Mesenchymal stem cell (in vitro differentiated cells and primary cell): Measurements from ENCODE around the gene RSPH1.

Source experiments
- DNase-seq: peaks from one replicate; pipeline ENCODE4 v3.0.0-alpha.2; 2013
- H2AFZ ChIP-seq: one replicate; pipeline ENCODE4 v1.6.1; 2013; ENCODE audit warnings: low read depth, mild to moderate bottlenecking, control low read depth, inconsistent platforms, low read length, moderate library complexity
- H2AK5ac ChIP-seq: 2 replicates; pipeline ENCODE4 v1.6.1; 2013; ENCODE audit warnings: low read length, moderate library complexity, mild to moderate bottlenecking, inconsistent platforms; ENCODE audit not compliant: severe bottlenecking
- H2BK120ac ChIP-seq: one replicate; pipeline ENCODE4 v1.6.1; 2013; ENCODE audit warnings: low read depth, mild to moderate bottlenecking, inconsistent platforms, low read length, moderate library complexity
- H2BK12ac ChIP-seq, 2 experiments: one replicate each; pipeline ENCODE4 v1.6.1; 2013; ENCODE audit warnings: inconsistent platforms in 2 of 2, low read length in 2 of 2, mild to moderate bottlenecking in 2 of 2, moderate library complexity in 2 of 2, control low read depth in 1 of 2
- H2BK15ac ChIP-seq: one replicate; pipeline ENCODE4 v1.6.1; 2013; ENCODE audit warnings: mild to moderate bottlenecking, low read depth, inconsistent platforms; ENCODE audit not compliant: poor library complexity, severe bottlenecking
- H2BK5ac ChIP-seq: 2 replicates; pipeline ENCODE4 v1.6.1; 2013; ENCODE audit warnings: low read depth, mild to moderate bottlenecking, low read length, control low read depth, inconsistent platforms; ENCODE audit not compliant: poor library complexity, severe bottlenecking
- H3K14ac ChIP-seq, 2 experiments: one replicate each; pipeline ENCODE4 v1.6.1; 2013; ENCODE audit warnings: inconsistent platforms in 2 of 2, low read length in 2 of 2, control low read depth in 1 of 2, mild to moderate bottlenecking in 1 of 2, moderate library complexity in 1 of 2
- H3K18ac ChIP-seq, 2 experiments: one replicate each; pipeline ENCODE4 v1.6.1; 2013; ENCODE audit warnings: inconsistent platforms in 2 of 2, low read length in 2 of 2, control low read depth in 1 of 2, low read depth in 1 of 2, mild to moderate bottlenecking in 1 of 2
- H3K23ac ChIP-seq, 2 experiments: one replicate each; pipeline ENCODE4 v1.6.1; 2013; ENCODE audit warnings: inconsistent platforms in 2 of 2, low read length in 2 of 2, mild to moderate bottlenecking in 2 of 2, moderate library complexity in 2 of 2, control low read depth in 1 of 2
- H3K27ac ChIP-seq: 2 replicates; pipeline ENCODE4 v1.5.1; 2013; ENCODE audit warnings: mild to moderate bottlenecking, moderate library complexity, low read length, control low read depth, inconsistent platforms; ENCODE audit not compliant: poor library complexity, severe bottlenecking
- H3K27me3 ChIP-seq, 2 experiments: 2 replicates each; pipeline versions ENCODE4 v1.6.1 to v1.7.0; 2013; ENCODE audit warnings: low read length in 2 of 2, mild to moderate bottlenecking in 2 of 2, moderate library complexity in 2 of 2, control low read depth in 1 of 2, inconsistent platforms in 1 of 2; ENCODE audit not compliant: control insufficient read depth in 1 of 2, insufficient read depth in 1 of 2
- H3K36me3 ChIP-seq, 2 experiments: 2 replicates each; pipeline versions ENCODE4 v1.6.1 to v1.7.0; 2013; ENCODE audit warnings: low read length in 2 of 2, control low read depth in 1 of 2, inconsistent platforms in 1 of 2, low read depth in 1 of 2, mild to moderate bottlenecking in 1 of 2; ENCODE audit not compliant: insufficient read depth in 2 of 2, control insufficient read depth in 1 of 2
- H3K4ac ChIP-seq, 2 experiments: one replicate each; pipeline ENCODE4 v1.6.1; 2013; ENCODE audit warnings: inconsistent platforms in 2 of 2, low read length in 2 of 2, mild to moderate bottlenecking in 2 of 2, moderate library complexity in 2 of 2, control low read depth in 1 of 2, low read depth in 1 of 2
- H3K4me1 ChIP-seq: 2 replicates; pipeline ENCODE4 v1.6.1; 2013; ENCODE audit warnings: low read depth, low read length, control low read depth; ENCODE audit not compliant: control insufficient read depth, insufficient read depth
- H3K4me2 ChIP-seq: 2 replicates; pipeline ENCODE4 v1.6.1; 2013; ENCODE audit warnings: low read length, mild to moderate bottlenecking, inconsistent platforms; ENCODE audit not compliant: poor library complexity, severe bottlenecking
- H3K4me3 ChIP-seq, 2 experiments: 2 replicates each; pipeline versions ENCODE4 v1.5.1 to v1.7.0; 2013; ENCODE audit warnings: low read length in 2 of 2, mild to moderate bottlenecking in 2 of 2, control low read depth in 1 of 2, low read depth in 1 of 2; ENCODE audit not compliant: insufficient read depth in 1 of 2
- H3K79me1 ChIP-seq: replicated peaks from 2 replicates; pipeline ENCODE4 v1.6.1; 2013; ENCODE audit warnings: mild to moderate bottlenecking, control low read depth, low read length, inconsistent platforms; ENCODE audit not compliant: poor library complexity, severe bottlenecking
- H3K9ac ChIP-seq: 2 replicates; pipeline ENCODE4 v1.7.0; 2013; ENCODE audit warnings: mild to moderate bottlenecking, low read length, moderate library complexity
- H3K9me3 ChIP-seq: 2 replicates; pipeline ENCODE4 v1.7.0; 2013; ENCODE audit warnings: mild to moderate bottlenecking, low read length; ENCODE audit not compliant: control insufficient read depth
- H4K8ac ChIP-seq: one replicate; pipeline ENCODE4 v1.6.1; 2013; ENCODE audit warnings: inconsistent platforms, mild to moderate bottlenecking, low read length, moderate library complexity
- H4K91ac ChIP-seq: one replicate; pipeline ENCODE4 v1.6.1; 2013; ENCODE audit warnings: mild to moderate bottlenecking, low read length, inconsistent platforms
- WGBS: methylation state at CpG from one replicate; pipeline ENCODE4 v1.1.7; 2013; ENCODE audit warnings: mixed read lengths; 5-methylcytosine and 5-hydroxymethylcytosine counted together

The RSPH1 gene

GRCh38 chr21:42465803-42466127 lies 30.3 kb downstream of the RSPH1 start:
- Histone ChIP-seq H3K9ac (no peak overlapping the region), H3K4me2 (no peak overlapping the region), H2BK12ac (no peak overlapping the region), H3K18ac (no peak overlapping the region), H3K36me3 (no peaks in the 10 kb centered on the region), H3K4ac (no peak overlapping the region), H3K27me3 (peaks cover 0 to 23% of the 10 kb centered on the region in 2 experiments), H2AFZ (no peak overlapping the region), H2BK15ac (no peak overlapping the region), H3K4me3 (no peak overlapping the region), H4K8ac (no peak overlapping the region), H3K27ac (peak overlapping the region; percentile 94), H2BK120ac (no peak overlapping the region), H3K14ac (no peak overlapping the region), H3K4me1 (peaks cover 27% of the 10 kb centered on the region), H3K23ac (no peak overlapping the region), H2AK5ac (peak overlapping the region; percentile 99), H2BK5ac (peak overlapping the region; percentile 67), H4K91ac (no peak overlapping the region), H3K9me3 (no peaks in the 10 kb centered on the region), H3K79me1 (no peaks in the 10 kb centered on the region)
- no peak for DNase-seq
- 67% methylated on average over 2 of the region's 3 CpGs for WGBS

DNA sequence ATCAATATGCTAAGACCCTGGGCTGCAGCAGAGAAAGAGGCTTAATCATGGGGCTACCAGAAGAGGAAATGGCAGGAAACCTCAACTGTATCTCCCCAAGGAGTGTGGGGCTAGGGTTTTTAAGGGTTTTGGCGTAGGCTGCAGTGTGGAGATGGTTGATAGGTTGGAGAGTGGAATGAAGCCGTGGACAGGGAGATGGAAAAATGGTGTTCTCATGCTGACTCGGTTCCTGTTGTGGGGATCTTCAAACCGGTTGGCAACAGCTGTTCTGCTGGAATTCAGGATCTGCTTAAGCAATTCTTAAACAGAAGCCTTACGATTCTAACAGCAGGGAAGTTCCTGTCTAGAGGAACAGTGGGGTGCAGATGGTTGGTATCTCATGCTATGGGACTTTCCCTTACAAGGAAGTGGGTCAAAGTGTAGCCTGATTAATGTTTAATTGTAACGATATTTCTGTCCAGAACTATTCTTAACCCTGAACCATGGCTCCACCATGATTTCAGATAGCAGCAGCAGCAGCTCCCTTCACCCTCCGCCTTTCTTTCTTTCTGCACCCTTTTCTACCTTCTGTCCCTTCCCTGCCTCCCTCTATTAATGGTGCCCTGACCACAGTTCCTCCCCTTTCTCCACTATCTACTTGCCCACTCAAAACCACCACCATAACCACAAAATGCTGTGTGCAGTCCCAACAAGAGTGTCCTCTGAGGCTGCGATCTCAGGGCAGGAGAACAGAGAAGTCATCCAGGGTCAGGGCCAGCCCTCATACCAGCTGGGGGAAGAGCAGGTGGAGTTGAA lies 30.8 kb downstream of the RSPH1 start:
- H3K27me3 ChIP-seq: peaks cover 0 to 25% of the 10 kb centered on the region in 2 experiments
- H3K79me1 ChIP-seq: no peaks in the 10 kb centered on the region
- no peak overlapping the region for H4K8ac ChIP-seq
- H2BK120ac ChIP-seq: no peak overlapping the region
- no peak overlapping the region for H2BK12ac ChIP-seq
- no peak overlapping the region for H3K18ac ChIP-seq
- no peaks in the 10 kb centered on the region for H3K36me3 ChIP-seq
- H4K91ac ChIP-seq: no peak overlapping the region
- H3K4me1 ChIP-seq: peaks cover 31% of the 10 kb centered on the region
- DNase-seq: peak; percentile 67
- 70% methylated on average over 8 of the region's 8 CpGs for WGBS
- H3K4me2 ChIP-seq: no peak overlapping the region
- no peak overlapping the region for H3K14ac ChIP-seq
- peak overlapping the region; percentile 94 for H3K27ac ChIP-seq
- H3K9ac ChIP-seq: no peak overlapping the region
- H3K23ac ChIP-seq: no peak overlapping the region
- no peak overlapping the region for H3K4ac ChIP-seq
- no peak overlapping the region for H3K4me3 ChIP-seq
- no peak overlapping the region for H2BK15ac ChIP-seq
- peak overlapping the region; percentile 67 for H2BK5ac ChIP-seq
- H3K9me3 ChIP-seq: no peaks in the 10 kb centered on the region
- peak overlapping the region; percentile 99 for H2AK5ac ChIP-seq
- no peak overlapping the region for H2AFZ ChIP-seq

DNA sequence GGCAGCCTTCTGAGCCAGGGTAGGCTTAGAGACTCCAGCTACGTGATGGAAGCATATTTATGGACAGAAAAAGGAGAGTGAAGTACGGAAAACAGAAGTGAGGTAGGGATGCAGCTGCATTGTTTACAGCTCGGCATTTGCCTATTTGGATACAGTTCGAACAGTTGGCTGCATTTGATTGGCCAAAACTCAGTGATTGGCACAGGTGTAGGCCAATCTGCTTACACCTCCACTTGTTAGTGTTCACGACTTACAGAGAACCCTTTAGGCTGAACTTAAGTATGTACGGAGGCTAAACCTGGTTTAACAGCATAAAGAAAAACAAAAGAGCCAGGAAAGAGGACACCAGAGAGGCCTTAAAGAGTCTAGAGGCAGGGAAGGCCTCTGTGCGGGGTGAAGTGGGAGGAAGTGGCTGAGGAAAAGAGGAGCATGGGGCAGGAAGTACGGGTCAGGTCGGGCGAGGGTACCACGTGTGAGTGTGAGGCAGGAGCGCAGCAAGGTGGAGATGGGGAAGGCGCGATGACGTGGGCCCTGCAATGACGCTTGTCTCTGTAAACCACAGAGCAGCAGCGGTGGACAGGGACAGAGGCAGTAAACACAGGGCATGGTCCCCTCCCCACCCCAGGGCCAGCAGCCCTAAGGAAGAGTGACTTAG lies 32.0 kb downstream of the RSPH1 start:
- no peak overlapping the region for H3K4me2 ChIP-seq
- H3K14ac ChIP-seq: no peak overlapping the region
- H2BK12ac ChIP-seq: no peak overlapping the region
- H3K27ac ChIP-seq: peak overlapping the region; percentile 94
- peaks cover 35% of the 10 kb centered on the region for H3K4me1 ChIP-seq
- no peak overlapping the region for H2BK15ac ChIP-seq
- no peak overlapping the region for H3K18ac ChIP-seq
- H3K9me3 ChIP-seq: no peaks in the 10 kb centered on the region
- no peak overlapping the region for H4K91ac ChIP-seq
- no peak overlapping the region for H3K9ac ChIP-seq
- no peak overlapping the region for H3K23ac ChIP-seq
- H3K4ac ChIP-seq: no peak overlapping the region
- no peaks in the 10 kb centered on the region for H3K36me3 ChIP-seq
- no peak overlapping the region for H2BK120ac ChIP-seq
- no peak overlapping the region for H4K8ac ChIP-seq
- peak; percentile 59 for DNase-seq
- H2AK5ac ChIP-seq: peak overlapping the region; percentile 100
- H3K4me3 ChIP-seq: no peak overlapping the region
- no peaks in the 10 kb centered on the region for H3K79me1 ChIP-seq
- H3K27me3 ChIP-seq: peaks cover 0 to 22% of the 10 kb centered on the region in 2 experiments
- WGBS: 86% methylated on average over 17 of the region's 17 CpGs
- H2AFZ ChIP-seq: no peak overlapping the region
- peak overlapping the region; percentile 86 for H2BK5ac ChIP-seq
